GM12873 (cell line): ENCODE measurements around the gene ASIC4.

ENCODE experiments used
- TF ChIP-seq, protein P1 (sequence below): IDR thresholded peaks from 2 replicates; pipeline ENCODE4 v1.5.1; 2012; ENCODE audit warnings: low read depth, mild to moderate bottlenecking, moderate library complexity, low read length, control low read depth; ENCODE audit not compliant: insufficient read depth; ENCODE audit errors: missing control alignments

The ASIC4 gene

DNA sequence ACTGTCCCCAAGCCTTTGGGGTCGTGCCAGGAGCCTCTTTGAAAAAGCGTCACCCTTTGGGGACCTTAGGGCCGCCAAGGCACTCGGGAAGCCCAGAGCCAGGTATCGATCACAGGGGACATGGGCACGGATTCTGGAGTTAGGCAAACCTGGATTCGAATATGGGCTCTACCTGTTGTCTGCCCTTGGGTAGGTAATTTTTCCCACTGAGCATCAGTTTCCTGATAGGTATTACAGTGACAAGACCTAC lies 38.8 kb downstream of the ASIC4 start:
- TF ChIP-seq, protein P1, sequence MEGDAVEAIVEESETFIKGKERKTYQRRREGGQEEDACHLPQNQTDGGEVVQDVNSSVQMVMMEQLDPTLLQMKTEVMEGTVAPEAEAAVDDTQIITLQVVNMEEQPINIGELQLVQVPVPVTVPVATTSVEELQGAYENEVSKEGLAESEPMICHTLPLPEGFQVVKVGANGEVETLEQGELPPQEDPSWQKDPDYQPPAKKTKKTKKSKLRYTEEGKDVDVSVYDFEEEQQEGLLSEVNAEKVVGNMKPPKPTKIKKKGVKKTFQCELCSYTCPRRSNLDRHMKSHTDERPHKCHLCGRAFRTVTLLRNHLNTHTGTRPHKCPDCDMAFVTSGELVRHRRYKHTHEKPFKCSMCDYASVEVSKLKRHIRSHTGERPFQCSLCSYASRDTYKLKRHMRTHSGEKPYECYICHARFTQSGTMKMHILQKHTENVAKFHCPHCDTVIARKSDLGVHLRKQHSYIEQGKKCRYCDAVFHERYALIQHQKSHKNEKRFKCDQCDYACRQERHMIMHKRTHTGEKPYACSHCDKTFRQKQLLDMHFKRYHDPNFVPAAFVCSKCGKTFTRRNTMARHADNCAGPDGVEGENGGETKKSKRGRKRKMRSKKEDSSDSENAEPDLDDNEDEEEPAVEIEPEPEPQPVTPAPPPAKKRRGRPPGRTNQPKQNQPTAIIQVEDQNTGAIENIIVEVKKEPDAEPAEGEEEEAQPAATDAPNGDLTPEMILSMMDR, result no peak

DNA sequence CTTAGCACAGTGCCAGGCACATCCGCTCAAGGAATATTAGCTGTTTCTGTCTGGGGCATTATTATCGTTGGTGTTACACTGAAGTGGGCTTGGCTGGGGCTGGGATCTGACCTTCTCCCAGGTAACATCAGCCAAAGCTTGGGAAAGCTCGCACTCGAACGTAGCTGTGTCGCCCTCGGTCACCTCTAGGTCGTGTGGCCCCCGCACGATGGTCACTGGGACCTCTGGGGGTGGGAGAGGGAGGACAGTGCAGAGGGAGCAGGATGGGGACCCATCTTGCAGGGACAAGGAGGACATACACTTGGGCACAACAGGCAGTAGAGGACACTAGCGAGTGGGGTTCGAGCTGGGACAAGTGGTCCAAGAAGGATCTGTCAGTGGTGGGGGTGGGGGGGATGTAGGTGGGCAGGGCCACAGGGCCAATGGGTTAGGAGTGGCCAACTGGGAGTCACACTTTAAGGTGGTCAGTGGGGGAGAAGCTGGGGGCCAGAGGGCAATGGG lies 39.2 kb downstream of the ASIC4 start:
- TF ChIP-seq, protein P1, result no peak

DNA sequence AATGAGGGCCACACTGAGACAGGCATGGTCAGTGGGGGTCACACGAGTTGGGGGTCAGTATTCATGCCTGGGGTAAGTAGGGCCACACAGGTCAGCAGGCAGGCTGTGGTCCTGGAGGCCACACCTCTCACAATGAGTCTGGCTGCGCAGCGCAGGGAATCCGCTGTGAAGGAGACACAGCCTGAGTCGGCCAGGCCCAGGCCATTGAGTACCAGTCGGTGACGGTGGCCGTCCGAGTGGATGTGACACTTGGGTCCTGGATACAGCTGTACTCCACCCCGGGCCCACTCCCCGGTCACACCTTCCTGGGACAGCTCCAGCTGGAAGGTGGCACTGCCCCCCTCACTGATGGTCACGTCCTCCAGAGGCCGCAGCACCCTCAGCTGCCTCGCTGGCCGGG lies 40.1 kb downstream of the ASIC4 start:
- TF ChIP-seq, protein P1, result no peak

DNA sequence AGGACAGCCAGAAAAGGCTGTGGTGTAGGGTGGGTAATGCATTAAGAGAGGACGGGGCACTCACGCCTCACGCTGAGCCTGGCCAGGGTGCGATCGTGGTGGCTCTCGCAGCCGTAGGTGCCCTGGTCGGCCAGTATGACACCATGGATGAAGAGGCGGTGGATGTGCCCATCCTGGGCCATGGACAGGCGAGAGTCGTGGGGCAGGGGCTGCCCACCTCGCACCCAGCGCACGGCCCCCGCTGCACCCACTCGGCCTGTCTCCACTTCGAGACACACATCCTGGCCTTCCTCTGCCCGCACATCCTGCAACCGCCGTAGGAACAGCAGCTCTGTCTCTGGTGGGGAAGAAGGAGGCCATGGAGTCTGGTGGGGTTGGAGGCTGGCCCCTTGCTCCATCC lies 41.7 kb downstream of the ASIC4 start:
- TF ChIP-seq, protein P1, result no peak

DNA sequence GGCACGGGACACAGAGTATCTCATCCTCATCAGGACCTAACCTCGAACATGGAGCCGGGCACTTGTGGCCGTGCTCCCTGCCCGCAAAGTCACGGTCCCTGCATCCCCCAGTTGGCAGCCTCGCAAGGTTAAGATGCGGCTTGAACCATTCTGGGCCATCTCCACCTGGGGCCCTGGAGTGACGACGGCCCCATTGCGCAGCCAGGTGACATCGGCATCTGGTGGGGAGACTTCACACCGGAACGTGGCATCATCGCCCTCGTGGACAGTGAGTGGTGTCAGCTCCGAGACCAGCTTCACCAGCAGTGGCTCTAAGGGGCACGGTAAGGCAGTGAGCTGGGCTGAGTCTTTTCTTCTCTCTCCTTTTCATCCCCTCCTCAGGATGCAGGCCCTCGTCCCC lies 42.1 kb downstream of the ASIC4 start:
- TF ChIP-seq, protein P1, result no peak

DNA sequence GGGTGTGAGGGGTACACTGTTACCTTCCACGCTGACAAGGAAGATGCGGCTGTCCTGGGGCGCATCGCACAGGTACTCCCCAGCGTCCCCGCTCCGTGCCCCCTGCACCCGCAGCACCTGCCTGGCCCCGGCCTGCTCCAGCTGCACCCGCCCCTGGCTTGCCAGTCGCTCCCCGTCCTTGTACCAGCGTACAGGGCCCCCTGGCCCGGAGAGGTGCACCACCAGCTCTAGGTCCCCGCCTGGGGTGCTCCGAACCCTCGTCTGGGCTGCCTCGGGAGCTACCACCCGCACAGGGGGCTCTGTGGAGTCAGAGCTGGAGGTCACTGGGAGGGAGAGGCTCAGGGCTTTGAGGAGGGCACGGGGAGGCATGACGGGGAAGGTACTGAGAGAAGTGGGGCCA lies 43.0 kb downstream of the ASIC4 start:
- TF ChIP-seq, protein P1, result no peak

DNA sequence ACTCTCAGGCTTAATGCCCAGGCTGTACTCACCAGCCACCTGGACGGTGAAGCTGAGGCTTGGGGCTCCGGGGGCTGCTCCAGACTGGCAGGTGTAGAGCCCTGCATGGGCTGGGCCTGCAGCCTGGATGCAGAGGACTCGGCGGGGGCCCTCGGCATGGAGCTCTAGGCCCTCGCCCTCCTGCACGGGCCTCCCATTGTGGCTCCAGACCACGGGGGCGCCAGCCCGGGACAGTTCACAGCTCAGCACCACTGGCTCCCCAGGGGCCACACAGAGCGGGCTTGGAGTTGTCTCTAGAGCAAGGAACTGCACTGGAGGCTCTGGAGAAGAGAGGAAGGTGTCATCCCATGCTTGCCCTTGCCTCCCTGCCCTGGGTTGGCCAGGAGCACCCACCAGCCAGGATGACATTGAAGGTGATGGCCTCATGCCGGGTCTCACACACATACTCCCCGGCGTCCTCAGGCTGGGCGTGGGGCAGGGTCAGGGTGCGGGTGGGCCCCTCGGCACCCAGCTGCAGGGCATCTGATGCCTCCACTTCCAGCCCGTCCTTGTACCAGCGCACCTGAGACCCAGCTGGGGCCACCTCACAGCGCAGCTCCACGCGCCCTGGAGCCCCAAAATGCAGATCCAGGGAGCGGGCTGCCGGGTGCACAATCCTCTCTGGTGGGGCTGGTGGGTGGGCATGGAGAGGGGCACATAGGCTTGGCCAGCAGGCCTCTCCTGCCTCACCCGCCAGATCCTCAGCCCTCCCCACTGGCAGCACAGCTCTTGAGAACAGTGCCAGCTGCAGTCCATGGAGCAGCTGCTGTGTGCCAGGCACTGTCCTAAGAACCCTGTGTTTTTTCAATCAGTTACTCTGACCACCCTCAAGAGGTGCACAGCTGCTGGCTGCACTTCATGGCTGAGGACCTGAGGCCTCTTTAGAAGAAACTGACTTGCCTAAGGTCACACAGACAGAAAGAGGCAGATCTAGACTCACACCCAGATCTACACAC lies 43.8 kb downstream of the ASIC4 start:
- TF ChIP-seq, protein P1, result no peak
